HL-60 (cell line): Measurements from ENCODE around the gene PKDREJ.

Experiments used
- DNase-seq, 2 experiments: peaks; one replicate each; pipeline ENCODE4 v3.0.0-alpha.2; 2010 to 2020; ENCODE audit warnings: low read depth in 1 of 2, low spot score in 1 of 2
- H3K27ac ChIP-seq: fragments of 250-450 bp; sonication (Bioruptor Pico); replicated peaks from 2 replicates; pipeline ENCODE4 v1.5.1; 2020; ENCODE audit warnings: mild to moderate bottlenecking, moderate library complexity
- H3K27me3 ChIP-seq: fragments of 250-450 bp; sonication (Bioruptor Pico); 2 replicates; pipeline ENCODE4 v1.5.1; 2021; ENCODE audit warnings: mild to moderate bottlenecking, moderate library complexity; ENCODE audit not compliant: insufficient read depth, poor library complexity, severe bottlenecking
- H3K4me3 ChIP-seq: replicated peaks from 2 replicates; pipeline ENCODE4 v1.5.1; 2011; ENCODE audit warnings: mild to moderate bottlenecking, control low read depth, low read length; ENCODE audit not compliant: insufficient read depth
- GABPA ChIP-seq: IDR thresholded peaks from 2 replicates; pipeline ENCODE4 v1.6.1; 2012; ENCODE audit warnings: low read depth
- POLR2AphosphoS5 ChIP-seq: IDR thresholded peaks from 2 replicates; pipeline ENCODE4 v1.6.1; 2012; ENCODE audit warnings: low read depth
- SPI1 ChIP-seq: IDR thresholded peaks from 2 replicates; pipeline ENCODE4 v1.6.1; 2012; ENCODE audit warnings: low read depth, mild to moderate bottlenecking, borderline replicate concordance
- TF ChIP-seq, protein P1 (sequence below): IDR thresholded peaks from 2 replicates; pipeline ENCODE4 v1.6.1; 2012; ENCODE audit warnings: low read depth; ENCODE audit not compliant: insufficient replicate concordance
- TF ChIP-seq, protein P2 (sequence below): IDR thresholded peaks from one replicate; pipeline ENCODE4 v1.5.1; 2011; ENCODE audit warnings: low read length, control low read depth, inconsistent platforms; ENCODE audit not compliant: insufficient read depth

PKDREJ gene

DNA sequence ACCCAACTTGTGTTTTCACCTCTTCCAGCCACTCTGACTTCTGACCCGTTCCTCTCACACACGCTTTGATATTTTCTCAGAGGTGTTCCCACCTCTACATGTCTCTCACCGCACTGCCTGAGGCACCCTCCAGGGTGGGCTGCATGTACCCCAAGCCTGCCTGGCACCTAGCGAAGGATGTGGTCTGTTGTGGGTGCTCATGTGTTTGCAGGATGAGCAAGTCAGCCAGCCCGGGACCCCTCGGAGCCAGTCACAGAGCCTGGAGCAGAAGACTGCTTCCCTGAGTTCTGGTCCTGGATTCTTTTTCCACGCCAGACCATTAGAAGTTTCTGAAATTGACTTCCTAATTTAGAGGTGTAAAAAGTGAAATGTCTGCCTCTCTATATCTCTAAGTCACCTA is 37.3 kb upstream of the PKDREJ start:
- Histone ChIP-seq H3K27me3 (no peaks in the 10 kb centered on the region), H3K4me3 (no peak overlapping the region), H3K27ac (no peak overlapping the region)
- DNase-seq: no peak
- TF ChIP-seq, protein P1, sequence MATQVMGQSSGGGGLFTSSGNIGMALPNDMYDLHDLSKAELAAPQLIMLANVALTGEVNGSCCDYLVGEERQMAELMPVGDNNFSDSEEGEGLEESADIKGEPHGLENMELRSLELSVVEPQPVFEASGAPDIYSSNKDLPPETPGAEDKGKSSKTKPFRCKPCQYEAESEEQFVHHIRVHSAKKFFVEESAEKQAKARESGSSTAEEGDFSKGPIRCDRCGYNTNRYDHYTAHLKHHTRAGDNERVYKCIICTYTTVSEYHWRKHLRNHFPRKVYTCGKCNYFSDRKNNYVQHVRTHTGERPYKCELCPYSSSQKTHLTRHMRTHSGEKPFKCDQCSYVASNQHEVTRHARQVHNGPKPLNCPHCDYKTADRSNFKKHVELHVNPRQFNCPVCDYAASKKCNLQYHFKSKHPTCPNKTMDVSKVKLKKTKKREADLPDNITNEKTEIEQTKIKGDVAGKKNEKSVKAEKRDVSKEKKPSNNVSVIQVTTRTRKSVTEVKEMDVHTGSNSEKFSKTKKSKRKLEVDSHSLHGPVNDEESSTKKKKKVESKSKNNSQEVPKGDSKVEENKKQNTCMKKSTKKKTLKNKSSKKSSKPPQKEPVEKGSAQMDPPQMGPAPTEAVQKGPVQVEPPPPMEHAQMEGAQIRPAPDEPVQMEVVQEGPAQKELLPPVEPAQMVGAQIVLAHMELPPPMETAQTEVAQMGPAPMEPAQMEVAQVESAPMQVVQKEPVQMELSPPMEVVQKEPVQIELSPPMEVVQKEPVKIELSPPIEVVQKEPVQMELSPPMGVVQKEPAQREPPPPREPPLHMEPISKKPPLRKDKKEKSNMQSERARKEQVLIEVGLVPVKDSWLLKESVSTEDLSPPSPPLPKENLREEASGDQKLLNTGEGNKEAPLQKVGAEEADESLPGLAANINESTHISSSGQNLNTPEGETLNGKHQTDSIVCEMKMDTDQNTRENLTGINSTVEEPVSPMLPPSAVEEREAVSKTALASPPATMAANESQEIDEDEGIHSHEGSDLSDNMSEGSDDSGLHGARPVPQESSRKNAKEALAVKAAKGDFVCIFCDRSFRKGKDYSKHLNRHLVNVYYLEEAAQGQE: no peak
- no peak for TF ChIP-seq POLR2AphosphoS5

DNA sequence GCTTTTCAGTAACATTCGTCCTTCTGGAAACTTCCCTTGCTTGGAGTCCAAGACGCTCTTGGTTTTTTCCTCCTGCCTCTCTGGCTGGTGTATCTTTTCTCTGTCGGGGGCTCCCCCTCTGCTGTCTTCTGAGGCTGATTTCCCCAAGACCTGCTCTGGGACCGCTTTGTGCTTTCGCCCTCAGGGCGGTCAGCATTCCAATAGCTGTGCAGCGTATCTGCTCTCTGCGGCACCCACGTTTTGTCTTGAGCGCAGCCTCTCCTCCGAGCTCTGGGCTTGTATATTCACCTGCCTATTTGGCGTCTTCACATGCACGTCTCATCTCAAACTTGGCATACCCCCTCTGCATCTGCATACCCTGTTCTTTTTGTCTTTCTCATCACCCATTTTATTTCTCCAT is 36.0 kb upstream of the PKDREJ start:
- no peak for TF ChIP-seq GABPA
- TF ChIP-seq, protein P2, sequence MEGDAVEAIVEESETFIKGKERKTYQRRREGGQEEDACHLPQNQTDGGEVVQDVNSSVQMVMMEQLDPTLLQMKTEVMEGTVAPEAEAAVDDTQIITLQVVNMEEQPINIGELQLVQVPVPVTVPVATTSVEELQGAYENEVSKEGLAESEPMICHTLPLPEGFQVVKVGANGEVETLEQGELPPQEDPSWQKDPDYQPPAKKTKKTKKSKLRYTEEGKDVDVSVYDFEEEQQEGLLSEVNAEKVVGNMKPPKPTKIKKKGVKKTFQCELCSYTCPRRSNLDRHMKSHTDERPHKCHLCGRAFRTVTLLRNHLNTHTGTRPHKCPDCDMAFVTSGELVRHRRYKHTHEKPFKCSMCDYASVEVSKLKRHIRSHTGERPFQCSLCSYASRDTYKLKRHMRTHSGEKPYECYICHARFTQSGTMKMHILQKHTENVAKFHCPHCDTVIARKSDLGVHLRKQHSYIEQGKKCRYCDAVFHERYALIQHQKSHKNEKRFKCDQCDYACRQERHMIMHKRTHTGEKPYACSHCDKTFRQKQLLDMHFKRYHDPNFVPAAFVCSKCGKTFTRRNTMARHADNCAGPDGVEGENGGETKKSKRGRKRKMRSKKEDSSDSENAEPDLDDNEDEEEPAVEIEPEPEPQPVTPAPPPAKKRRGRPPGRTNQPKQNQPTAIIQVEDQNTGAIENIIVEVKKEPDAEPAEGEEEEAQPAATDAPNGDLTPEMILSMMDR: no peak
- TF ChIP-seq POLR2AphosphoS5: no peak
- no peak for TF ChIP-seq SPI1
- no peak overlapping the region for H3K27ac ChIP-seq
- H3K4me3 ChIP-seq: no peak overlapping the region
- no peak for DNase-seq
- no peaks in the 10 kb centered on the region for H3K27me3 ChIP-seq

DNA sequence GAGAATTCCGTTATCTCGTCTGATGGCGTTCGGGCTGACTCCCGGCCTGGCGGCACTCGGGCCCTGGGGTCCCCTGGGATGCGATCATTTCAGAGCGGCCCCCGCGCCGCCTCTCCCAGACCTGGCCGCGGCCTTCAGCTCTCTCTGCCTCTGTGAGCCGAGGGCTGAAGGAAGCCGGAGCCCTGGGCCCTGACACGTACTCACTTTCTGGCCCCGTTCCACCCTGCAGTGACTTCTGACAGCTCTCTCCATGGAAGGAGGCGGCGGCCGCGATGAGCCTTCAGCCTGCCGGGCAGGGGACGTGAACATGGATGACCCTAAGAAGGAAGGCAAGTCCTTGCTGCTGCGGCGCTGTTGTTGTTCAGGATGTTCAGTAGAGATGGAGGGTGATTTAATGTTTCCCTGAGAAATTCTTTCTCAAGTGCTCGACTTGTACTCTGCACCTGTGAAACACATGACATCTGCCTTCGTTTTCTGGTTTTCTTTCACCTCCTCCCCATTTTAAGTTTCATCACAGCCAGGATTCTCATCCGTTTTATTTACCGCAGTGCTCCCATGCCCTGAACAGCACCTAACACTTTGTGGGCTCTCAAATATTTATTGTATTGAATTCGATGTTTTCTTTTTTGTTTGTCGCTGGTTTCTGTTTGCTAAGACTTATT is 34.1 kb upstream of the PKDREJ start:
- peak in 1 of 2 experiments; percentile 17 for DNase-seq
- no peak for TF ChIP-seq GABPA
- no peak for TF ChIP-seq SPI1
- TF ChIP-seq, protein P1: no peak
- TF ChIP-seq, protein P2: no peak
- TF ChIP-seq POLR2AphosphoS5: no peak
- Histone ChIP-seq H3K27ac (peak overlapping the region; percentile 60), H3K27me3 (no peaks in the 10 kb centered on the region), H3K4me3 (peak overlapping the region; percentile 89)

DNA sequence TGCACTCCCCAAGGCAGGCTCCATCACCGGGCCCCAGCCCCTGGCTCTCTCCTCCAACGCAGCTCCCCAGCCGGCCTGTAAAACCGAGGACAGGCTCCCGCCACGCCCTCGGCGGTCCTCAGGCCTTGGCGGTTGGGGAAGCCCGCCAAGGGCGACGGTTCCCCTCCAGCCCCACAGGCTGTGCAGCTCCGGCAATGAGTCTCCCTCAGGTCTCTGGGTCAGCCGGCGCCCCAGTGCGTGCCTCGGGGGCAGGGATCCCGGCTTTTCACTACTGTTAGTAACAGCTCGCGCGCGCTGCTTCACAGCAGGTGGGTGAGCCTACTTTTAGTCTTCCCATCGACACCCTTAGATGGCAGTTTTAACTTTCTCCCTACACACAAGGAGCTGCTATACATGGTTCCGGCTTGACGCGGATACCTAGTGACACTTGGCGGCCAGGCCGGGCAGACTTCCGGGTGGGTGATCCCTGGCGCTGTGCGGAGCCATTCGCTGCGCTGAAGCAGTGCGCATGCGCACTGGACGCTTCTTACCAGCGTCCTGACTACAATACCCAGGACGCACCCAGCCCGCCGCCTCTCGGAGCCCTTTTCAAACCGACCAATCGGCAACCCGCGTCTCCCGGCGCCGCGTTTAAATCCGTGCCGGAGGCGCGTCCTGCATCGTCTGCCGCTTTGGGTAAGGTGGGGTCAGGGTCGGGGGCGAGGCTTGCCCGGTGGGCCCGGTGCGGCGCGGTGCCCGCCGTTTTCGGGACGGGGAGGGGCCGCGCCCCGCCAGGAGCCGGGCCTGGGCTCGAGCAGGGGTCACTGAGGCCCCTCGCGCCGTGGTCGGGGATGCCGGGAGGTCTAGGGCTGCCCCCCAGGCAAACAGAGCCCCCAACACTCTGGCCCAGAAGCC is 33.4 kb upstream of the PKDREJ start, which contains the start of gene GTSE1:
GTSE1 (plus strand) TSS at position 614 of the 894 bp plus-strand sequence. CDS start 531 bp downstream, outside the sequence.
- TF ChIP-seq, protein P1: peak; percentile 51
- peak; percentile 68; the same call in 1 of the 2 replicates for TF ChIP-seq GABPA
- TF ChIP-seq, protein P2: no peak
- no peak for TF ChIP-seq SPI1
- TF ChIP-seq POLR2AphosphoS5: peak; percentile 87
- Histone ChIP-seq H3K27ac (peak within 1 kb of the TSS; percentile 87), H3K27me3 (no peaks in the 10 kb centered on the region), H3K4me3 (peak within 1 kb of the TSS; percentile 89)
- peak; percentile 97 to 98 for DNase-seq
